Central memory CD8-positive, alpha-beta T cell (primary cell): ENCODE results near the gene EIF4EBP3.

Source experiments
- ATAC-seq: fragments of 150-1000 bp; cut with Tn5 transposase; replicated peaks from 2 replicates; pipeline ENCODE4 v1.10.0; 2022; ENCODE audit warnings: mild to moderate bottlenecking, moderate FRiP score, moderate number of reproducible peaks; ENCODE audit not compliant: poor library complexity, severe bottlenecking; ENCODE audit errors: extremely low read depth
- DNase-seq, 2 donors: peaks; one replicate each; pipeline ENCODE4 v3.0.0; 2021; ENCODE audit warnings: low spot score in 2 of 2
- H3K27ac Mint-ChIP-seq: one replicate; pipeline ENCODE4 v1.8.0; 2022; ENCODE audit warnings: low read depth, mild to moderate bottlenecking, moderate library complexity, mixed read lengths
- H3K27me3 Mint-ChIP-seq: one replicate; pipeline ENCODE4 v1.8.0; 2022; ENCODE audit warnings: mixed read lengths
- H3K36me3 Mint-ChIP-seq: one replicate; pipeline ENCODE4 v1.8.0; 2022; ENCODE audit warnings: mild to moderate bottlenecking, moderate library complexity, mixed read lengths; ENCODE audit not compliant: insufficient read depth
- H3K4me1 Mint-ChIP-seq: one replicate; pipeline ENCODE4 v1.8.0; 2022; ENCODE audit warnings: mixed read lengths
- H3K4me3 Mint-ChIP-seq: one replicate; pipeline ENCODE4 v1.8.0; 2022; ENCODE audit warnings: mild to moderate bottlenecking, moderate library complexity, mixed read lengths
- H3K9me3 Mint-ChIP-seq: one replicate; pipeline ENCODE4 v1.8.0; 2022; ENCODE audit warnings: mixed read lengths

The EIF4EBP3 gene

GRCh38 chr5:140548791-140549190, 1.3 kb downstream of the EIF4EBP3 start:
- H3K4me3 Mint-ChIP-seq, result peak overlapping the region; percentile 66
- no peaks in the 10 kb centered on the region for H3K9me3 Mint-ChIP-seq
- H3K36me3 Mint-ChIP-seq, result peaks cover 28% of the 10 kb centered on the region
- peaks cover 33% of the 10 kb centered on the region for H3K4me1 Mint-ChIP-seq
- peak overlapping the region; percentile 93 for H3K27ac Mint-ChIP-seq
- no peak for ATAC-seq
- H3K27me3 Mint-ChIP-seq, result no peaks in the 10 kb centered on the region
- DNase-seq, result no peak

GRCh38 chr5:140549237-140550144, 2.0 kb downstream of the EIF4EBP3 start:
- ATAC-seq, result no peak
- Mint-ChIP-seq H3K9me3 (no peaks in the 10 kb centered on the region), H3K4me1 (peaks cover 40% of the 10 kb centered on the region), H3K36me3 (peaks cover 31% of the 10 kb centered on the region), H3K27ac (peak overlapping the region; percentile 93), H3K4me3 (peak overlapping the region; percentile 66), H3K27me3 (no peaks in the 10 kb centered on the region)
- no peak for DNase-seq

DNA sequence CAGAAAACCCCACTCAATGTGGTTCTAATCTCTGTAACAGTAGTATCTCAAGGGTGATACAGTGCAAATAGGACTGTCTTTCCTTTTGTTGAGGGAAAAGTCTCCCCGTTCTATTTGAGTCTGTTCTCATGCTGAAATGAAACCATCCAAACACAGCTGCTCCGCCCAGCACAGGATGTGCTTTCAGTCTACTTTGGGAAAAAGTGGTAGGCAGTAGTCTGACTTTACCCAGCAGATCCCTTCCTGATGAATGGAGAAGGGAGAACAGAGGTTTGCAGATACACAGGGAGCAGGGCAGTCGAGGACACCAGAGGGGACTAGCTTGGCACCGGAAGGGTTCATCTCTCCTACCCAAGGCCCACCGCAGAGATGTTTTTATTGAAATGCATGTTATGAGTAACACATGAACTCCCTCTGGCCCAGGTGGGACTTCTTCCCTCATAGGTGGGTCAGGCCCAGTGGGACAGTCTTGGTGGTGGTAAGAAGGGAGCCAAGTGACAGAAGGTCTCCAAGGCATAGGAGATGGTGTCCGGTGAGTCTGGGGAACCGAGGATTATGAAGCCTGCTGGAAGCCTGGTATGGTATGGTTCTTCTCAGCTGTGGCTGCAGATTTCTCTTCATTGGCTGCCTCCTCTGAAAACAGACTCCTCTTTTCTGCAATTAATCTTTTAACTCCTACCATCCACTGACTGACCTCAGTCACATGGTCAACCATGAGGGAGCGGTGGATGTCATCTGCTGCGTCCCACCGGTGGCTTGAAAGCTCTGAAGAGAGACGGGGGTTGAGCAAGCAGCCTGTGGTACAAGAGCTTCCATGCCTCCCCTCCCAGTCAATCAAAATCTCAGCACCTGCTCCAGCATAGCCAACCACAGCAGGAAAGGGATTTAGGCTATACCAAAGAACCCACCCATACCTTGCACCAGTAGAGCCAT, 3.0 kb downstream of the EIF4EBP3 start:
- ATAC-seq, result no peak
- H3K27ac Mint-ChIP-seq, result peak overlapping the region; percentile 68
- H3K4me3 Mint-ChIP-seq, result no peak overlapping the region
- peaks cover 50% of the 10 kb centered on the region for H3K4me1 Mint-ChIP-seq
- no peak for DNase-seq
- H3K27me3 Mint-ChIP-seq, result no peaks in the 10 kb centered on the region
- no peaks in the 10 kb centered on the region for H3K9me3 Mint-ChIP-seq
- peaks cover 28% of the 10 kb centered on the region for H3K36me3 Mint-ChIP-seq

DNA sequence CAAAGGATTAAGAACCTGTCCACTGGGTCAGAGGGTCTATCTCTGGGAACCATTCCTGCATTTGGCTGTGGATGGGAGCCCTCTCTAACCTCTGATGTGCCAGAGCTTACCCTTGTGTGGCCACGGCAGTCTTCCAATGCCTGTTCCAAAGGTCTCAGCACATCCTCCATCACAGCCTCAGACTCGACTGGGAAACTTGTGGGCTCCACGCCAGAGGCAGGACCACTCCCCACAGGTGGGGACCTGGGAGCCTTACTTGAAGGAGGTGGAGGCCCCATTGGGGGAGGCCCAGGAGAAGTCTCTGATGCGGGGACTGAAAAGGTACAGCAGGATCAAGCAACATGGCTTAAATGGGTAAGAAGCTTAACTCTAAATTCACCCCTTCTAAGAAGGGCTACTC, 4.4 kb downstream of the EIF4EBP3 start:
- H3K4me1 Mint-ChIP-seq, result peaks cover 63% of the 10 kb centered on the region
- DNase-seq (no peak), ATAC-seq (no peak)
- H3K27me3 Mint-ChIP-seq, result no peaks in the 10 kb centered on the region
- H3K27ac Mint-ChIP-seq, result no peak overlapping the region
- no peaks in the 10 kb centered on the region for H3K9me3 Mint-ChIP-seq
- H3K4me3 Mint-ChIP-seq, result no peak overlapping the region
- H3K36me3 Mint-ChIP-seq, result peaks cover 25% of the 10 kb centered on the region

DNA sequence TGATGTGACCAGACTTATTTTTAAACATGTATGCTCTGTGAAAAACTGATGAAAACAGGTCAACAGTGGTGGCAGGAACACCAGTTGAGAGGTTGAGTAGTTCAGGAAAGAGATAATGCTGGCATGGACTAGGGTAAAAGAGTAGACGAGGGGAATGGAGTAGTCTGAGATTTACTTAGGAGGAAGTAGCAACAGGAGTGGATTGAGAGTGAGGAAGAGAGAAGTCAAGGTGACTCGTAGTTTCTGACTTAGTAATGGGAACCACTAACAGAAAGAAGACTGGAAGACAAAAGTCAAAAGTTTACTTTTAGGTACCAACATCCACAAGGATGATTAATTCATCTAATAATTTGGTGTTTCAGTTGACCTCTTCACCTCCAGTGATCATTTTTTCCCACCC, 6.2 kb downstream of the EIF4EBP3 start:
- Mint-ChIP-seq H3K9me3 (no peaks in the 10 kb centered on the region), H3K4me3 (no peak overlapping the region), H3K27me3 (no peaks in the 10 kb centered on the region), H3K27ac (peak overlapping the region; percentile 25), H3K4me1 (peaks cover 68% of the 10 kb centered on the region), H3K36me3 (peaks cover 31% of the 10 kb centered on the region)
- no peak for ATAC-seq
- no peak for DNase-seq

DNA sequence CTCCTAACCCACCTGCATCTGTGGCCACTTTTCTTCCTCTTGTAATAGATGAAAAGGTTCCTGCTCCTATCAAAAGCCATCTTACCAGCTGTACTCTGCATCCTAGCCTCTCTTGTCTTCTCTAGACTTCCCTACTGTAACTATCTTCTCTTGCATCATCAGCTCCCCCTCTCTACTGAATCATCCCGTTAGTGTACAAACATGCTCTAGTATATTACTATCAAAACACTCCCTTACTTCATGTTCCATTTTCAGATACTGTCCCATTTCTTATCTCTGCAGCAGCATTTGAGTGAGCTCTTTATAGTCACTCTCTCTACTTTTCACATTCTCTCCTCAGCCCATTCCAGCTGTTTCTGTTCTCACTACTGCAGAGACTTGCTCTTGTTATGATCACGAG, 7.0 kb downstream of the EIF4EBP3 start:
- no peak for DNase-seq
- Mint-ChIP-seq H3K36me3 (peaks cover 27% of the 10 kb centered on the region), H3K27ac (peak overlapping the region; percentile 6), H3K4me1 (peaks cover 61% of the 10 kb centered on the region), H3K9me3 (no peaks in the 10 kb centered on the region), H3K4me3 (no peak overlapping the region), H3K27me3 (no peaks in the 10 kb centered on the region)
- ATAC-seq, result no peak

DNA sequence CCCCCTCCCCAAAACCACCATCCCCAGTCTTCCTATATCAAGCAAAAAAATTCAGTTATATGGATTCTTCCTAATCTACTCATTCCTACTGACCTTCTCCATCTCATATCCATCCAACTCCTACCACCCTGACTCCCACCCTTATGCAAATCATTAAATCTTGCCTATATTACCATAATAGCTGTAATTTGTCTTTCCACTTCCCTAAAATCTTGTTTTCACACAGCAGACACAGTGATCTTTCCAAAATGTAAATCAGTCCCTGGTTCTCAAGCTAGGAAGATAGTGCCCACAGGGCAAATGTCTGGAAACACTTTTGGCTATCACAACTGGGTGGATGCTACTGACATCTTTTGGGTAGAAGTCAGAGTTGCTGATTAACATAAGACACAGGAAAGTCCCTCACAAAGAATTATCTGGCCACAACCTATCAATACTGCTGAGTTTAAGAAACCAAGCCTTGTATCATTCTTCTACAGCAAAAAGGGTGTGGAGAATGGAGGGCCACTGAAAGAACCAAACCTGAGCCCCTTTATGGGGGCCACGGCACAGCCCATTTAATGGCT, 8.4 kb downstream of the EIF4EBP3 start:
- Mint-ChIP-seq H3K4me1 (peaks cover 55% of the 10 kb centered on the region), H3K27me3 (no peaks in the 10 kb centered on the region), H3K27ac (peak overlapping the region; percentile 95), H3K4me3 (peak overlapping the region; percentile 87), H3K9me3 (no peaks in the 10 kb centered on the region), H3K36me3 (peaks cover 22% of the 10 kb centered on the region)
- DNase-seq (no peak), ATAC-seq (no peak)

DNA sequence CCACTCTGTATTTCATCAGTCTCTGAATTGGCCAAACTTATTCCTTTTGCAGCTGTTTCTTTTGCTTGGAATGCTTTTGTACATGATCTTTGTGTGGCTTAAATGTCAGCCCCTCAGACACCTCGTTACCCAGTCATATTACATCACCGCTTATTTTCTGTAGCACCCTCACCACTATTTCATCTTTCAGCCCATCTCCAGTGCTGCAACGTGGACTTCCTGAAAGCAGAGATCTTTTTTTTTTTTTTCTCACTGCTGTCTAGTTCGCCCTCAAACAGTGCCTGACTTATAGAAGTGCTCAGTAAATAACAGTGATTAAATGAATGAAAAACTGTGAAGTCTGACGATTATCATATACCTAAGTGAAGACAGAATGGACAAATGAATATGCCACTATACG, 9.0 kb downstream of the EIF4EBP3 start:
- DNase-seq (no peak), ATAC-seq (no peak)
- H3K27me3 Mint-ChIP-seq, result no peaks in the 10 kb centered on the region
- peaks cover 21% of the 10 kb centered on the region for H3K36me3 Mint-ChIP-seq
- H3K4me1 Mint-ChIP-seq, result peaks cover 55% of the 10 kb centered on the region
- H3K4me3 Mint-ChIP-seq, result peak overlapping the region; percentile 87
- H3K27ac Mint-ChIP-seq, result peak overlapping the region; percentile 95
- H3K9me3 Mint-ChIP-seq, result no peaks in the 10 kb centered on the region

- peak; percentile 92 for ATAC-seq
- DNase-seq, result peak; percentile 65 to 68
- Mint-ChIP-seq H3K4me3 (peak within 1 kb of the TSS; percentile 87), H3K9me3 (no peaks in the 10 kb centered on the region), H3K36me3 (peaks cover 19% of the 10 kb centered on the region), H3K27me3 (no peaks in the 10 kb centered on the region), H3K4me1 (peaks cover 55% of the 10 kb centered on the region), H3K27ac (peak within 1 kb of the TSS; percentile 95)
Observed at GRCh38 chr5:140557136-140557805, 9.8 kb downstream of the EIF4EBP3 start, which contains the start of gene SRA1. Gene SRA1, minus strand, starts transcription at chr5:140557473. Its CDS starts 21 bp downstream, at chr5:140557452.

DNA sequence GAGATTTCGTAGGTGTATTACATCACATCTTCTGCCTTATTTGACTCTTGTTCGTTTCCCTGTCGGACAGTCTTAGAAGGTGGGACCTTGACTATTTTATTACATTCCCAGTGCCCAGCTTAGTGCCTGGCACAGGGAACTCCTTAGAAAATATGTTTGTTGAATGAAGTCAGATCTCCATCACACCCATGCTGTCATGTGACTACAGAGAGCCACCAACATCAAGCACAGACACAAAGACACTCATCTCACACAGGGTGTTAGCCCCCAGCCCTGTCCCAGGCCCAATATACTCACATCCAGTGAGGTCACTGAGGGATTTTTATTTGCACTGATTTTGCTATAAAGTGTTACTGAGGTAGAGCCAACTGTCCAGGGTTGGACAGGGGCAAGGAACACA, 10.5 kb downstream of the EIF4EBP3 start:
- peaks cover 20% of the 10 kb centered on the region for H3K36me3 Mint-ChIP-seq
- peaks cover 53% of the 10 kb centered on the region for H3K4me1 Mint-ChIP-seq
- H3K27ac Mint-ChIP-seq, result peak overlapping the region; percentile 95
- DNase-seq (no peak), ATAC-seq (no peak)
- H3K27me3 Mint-ChIP-seq, result no peaks in the 10 kb centered on the region
- peak overlapping the region; percentile 87 for H3K4me3 Mint-ChIP-seq
- no peaks in the 10 kb centered on the region for H3K9me3 Mint-ChIP-seq

- Mint-ChIP-seq H3K27ac (no peak overlapping the region), H3K4me3 (no peak overlapping the region), H3K36me3 (peaks cover 18% of the 10 kb centered on the region), H3K9me3 (no peaks in the 10 kb centered on the region), H3K4me1 (peaks cover 47% of the 10 kb centered on the region), H3K27me3 (no peaks in the 10 kb centered on the region)
- DNase-seq (no peak), ATAC-seq (no peak)
Observed at GRCh38 chr5:140558542-140558941, 11.1 kb downstream of the EIF4EBP3 start.

DNA sequence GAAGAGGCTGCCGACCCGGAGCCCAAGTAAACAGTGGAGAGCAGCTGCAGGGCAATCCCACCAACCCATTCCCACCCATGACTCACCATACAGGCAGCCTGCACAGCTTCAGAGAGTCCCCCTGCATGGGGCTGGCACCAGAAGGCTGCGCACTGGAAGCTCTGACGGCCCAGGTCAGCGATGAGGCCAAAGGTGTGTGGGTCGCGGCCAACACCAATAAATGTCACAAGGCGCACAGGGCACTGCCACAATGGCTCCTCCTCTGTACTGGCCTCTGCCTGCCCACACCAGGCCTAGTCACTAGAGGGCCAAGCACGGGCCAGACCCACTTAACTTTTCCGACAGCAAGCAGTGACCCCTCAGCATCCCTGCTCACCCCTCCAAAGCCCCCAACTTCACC, 12.8 kb downstream of the EIF4EBP3 start:
- no peak for DNase-seq
- Mint-ChIP-seq H3K4me1 (peaks cover 45% of the 10 kb centered on the region), H3K27me3 (no peaks in the 10 kb centered on the region), H3K9me3 (no peaks in the 10 kb centered on the region), H3K36me3 (peaks cover 23% of the 10 kb centered on the region), H3K27ac (no peak overlapping the region), H3K4me3 (no peak overlapping the region)
- ATAC-seq, result no peak
